Ovary (tissue), 9 donors: ENCODE results near the gene FNIP1. TPM values are rescaled to one million over a fixed set of nuclear protein-coding genes. Genes with fewer than 3 reads are reported as not detected.

ENCODE experiments used
- DNase-seq, 5 donors: peaks; one replicate each; pipeline ENCODE4 v3.0.0-alpha.2; 2019 to 2020
- H3K27ac ChIP-seq, 2 donors: fragments of 200-600 bp; one replicate each; pipeline versions ENCODE4 v1.5.1 to v1.8.0; 2019 to 2022
- H3K27me3 ChIP-seq: fragments of 200-600 bp; one replicate; pipeline ENCODE4 v1.8.0; 2022
- H3K36me3 ChIP-seq: fragments of 200-600 bp; sonication (generic); one replicate; pipeline ENCODE4 v1.5.1; 2019
- H3K4me1 ChIP-seq: one replicate; pipeline ENCODE4 v1.8.1; 2013; ENCODE audit warnings: mild to moderate bottlenecking, moderate library complexity; ENCODE audit not compliant: insufficient read depth
- H3K4me3 ChIP-seq: fragments of 200-600 bp; sonication (generic); one replicate; pipeline ENCODE4 v1.5.1; 2017
- H3K9me3 ChIP-seq, 2 donors: fragments of 200-600 bp in 1 of 2; sonication (generic) in 1 of 2; one replicate each; pipeline versions ENCODE4 v1.5.1 to v1.8.1; 2013 to 2019; ENCODE audit warnings: mild to moderate bottlenecking in 1 of 2, moderate library complexity in 1 of 2
- EP300 ChIP-seq: sonication (generic); formaldehyde crosslinking; IDR thresholded peaks from one replicate; pipeline ENCODE4 v1.6.1; 2017; ENCODE audit warnings: antibody characterized with exemption
- POLR2A ChIP-seq: fragments of 450-650 bp; IDR thresholded peaks from one replicate; pipeline ENCODE4 v1.6.1; 2017; ENCODE audit warnings: antibody characterized with exemption, mild to moderate bottlenecking, moderate library complexity
- WGBS, 3 donors: extraction: QIAGEN DNeasy Blood & Tissue Kit in 1 of 3; methylation state at CpG; one replicate each; pipeline versions ENCODE4 v1.1.5 to v1.1.7; 2013 to 2017; 5-methylcytosine and 5-hydroxymethylcytosine counted together
- intact Hi-C, 4 donors: fragments of 100-400 bp; cut with DNase I; formaldehyde crosslinking; loops; one replicate each; pipeline versions ENCODE4 v1.11.0 to v1.15.1; 2022 to 2023
- polyA plus RNA-seq, 2 donors: library from polyadenylated mRNA; stranded (reverse); fragments of 200-250 nt in 1 of 2; fragments of 350-450 nt in 1 of 2; fragmentation: Illumina TruSeq in 1 of 2; extraction: RNeasy Lipid Tissue Mini Kit (QIAGEN cat#74804) in 1 of 2; gene quantifications; one replicate each; pipeline ENCODE4 v1.2.3, GENCODE V29; 2013 to 2014
- total RNA-seq, 7 donors: library from RNA; depleted of rRNA in 2 of 7; stranded (reverse); fragments of >200 nt in 2 of 7; fragmentation: NEBNext Ultra II Directional in 3 of 7; extraction: Animal tissue kit (Norgen Biotek cat#: 25700) in 3 of 7; gene quantifications; one replicate each; pipeline versions ENCODE4 v1.1.0 to v1.2.4, GENCODE V29; 2016 to 2023
- TF ChIP-seq, protein P1 (sequence below), 3 donors: fragments of 450-650 bp in 2 of 3; fragments of 200-600 bp in 1 of 3; IDR thresholded peaks; one replicate each; pipeline versions ENCODE4 v1.5.1 to v1.8.0; 2016 to 2022; ENCODE audit warnings: antibody characterized with exemption in 3 of 3, mild to moderate bottlenecking in 1 of 3
- donor health status: DM: no; HTN: no; CAD: no; lungs with moderate emphysema.
- donor health status: DM: no; HTN: no; CAD: no.
- donor health status: Bipolar disorder and iron deficiency.
- donor health status: DM: yes; HTN: yes; CAD: no.
- donor health status: DM: no; HTN: no; CAD: no.
- donor health status: DM: yes; HTN: yes; CAD: no.

Gene FNIP1
- total and polyA plus RNA-seq, 9 donors = 7.2 to 52.7 (median 39.4) TPM

DNA sequence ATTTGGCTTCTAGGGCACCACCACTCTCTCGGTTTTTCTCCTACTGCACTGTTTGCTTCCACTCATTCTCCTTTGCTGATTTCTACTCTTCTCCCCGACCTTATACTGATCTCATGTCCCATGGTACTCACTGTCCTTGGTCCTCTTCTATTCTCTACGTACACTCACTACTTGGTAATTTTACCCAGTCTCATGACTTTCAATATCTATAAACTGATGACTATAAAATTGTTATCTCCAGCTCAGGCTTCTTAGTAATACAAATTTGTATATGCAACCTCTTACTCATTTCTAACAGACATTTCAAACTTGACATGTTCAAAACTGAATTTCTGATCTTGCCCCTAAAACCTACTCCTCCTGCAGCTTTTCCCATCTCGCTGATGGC is 165.9 kb downstream of the FNIP1 start:
- no peak for TF ChIP-seq POLR2A
- TF ChIP-seq EP300 = no peak
- TF ChIP-seq, protein P1, sequence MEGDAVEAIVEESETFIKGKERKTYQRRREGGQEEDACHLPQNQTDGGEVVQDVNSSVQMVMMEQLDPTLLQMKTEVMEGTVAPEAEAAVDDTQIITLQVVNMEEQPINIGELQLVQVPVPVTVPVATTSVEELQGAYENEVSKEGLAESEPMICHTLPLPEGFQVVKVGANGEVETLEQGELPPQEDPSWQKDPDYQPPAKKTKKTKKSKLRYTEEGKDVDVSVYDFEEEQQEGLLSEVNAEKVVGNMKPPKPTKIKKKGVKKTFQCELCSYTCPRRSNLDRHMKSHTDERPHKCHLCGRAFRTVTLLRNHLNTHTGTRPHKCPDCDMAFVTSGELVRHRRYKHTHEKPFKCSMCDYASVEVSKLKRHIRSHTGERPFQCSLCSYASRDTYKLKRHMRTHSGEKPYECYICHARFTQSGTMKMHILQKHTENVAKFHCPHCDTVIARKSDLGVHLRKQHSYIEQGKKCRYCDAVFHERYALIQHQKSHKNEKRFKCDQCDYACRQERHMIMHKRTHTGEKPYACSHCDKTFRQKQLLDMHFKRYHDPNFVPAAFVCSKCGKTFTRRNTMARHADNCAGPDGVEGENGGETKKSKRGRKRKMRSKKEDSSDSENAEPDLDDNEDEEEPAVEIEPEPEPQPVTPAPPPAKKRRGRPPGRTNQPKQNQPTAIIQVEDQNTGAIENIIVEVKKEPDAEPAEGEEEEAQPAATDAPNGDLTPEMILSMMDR (IDR thresholded peaks at IDR 0.05) = no peak
- Histone ChIP-seq H3K9me3 (no peaks in the 10 kb centered on the region), H3K4me1 (peaks cover 5% of the 10 kb centered on the region), H3K36me3 (no peaks in the 10 kb centered on the region), H3K4me3 (no peak overlapping the region), H3K27ac (no peak overlapping the region), H3K27me3 (no peaks in the 10 kb centered on the region)
- no peak for DNase-seq
- WGBS, 3 donors = 85 to 90% (median 90%) methylated on average over 4 of the region's 4 CpGs
- intact Hi-C loops = loop anchor here in 1 of 4 donors (10.0 kb wide), 1 partner anchor 864 kb away; the partner anchor contains the start of gene IRF1

DNA sequence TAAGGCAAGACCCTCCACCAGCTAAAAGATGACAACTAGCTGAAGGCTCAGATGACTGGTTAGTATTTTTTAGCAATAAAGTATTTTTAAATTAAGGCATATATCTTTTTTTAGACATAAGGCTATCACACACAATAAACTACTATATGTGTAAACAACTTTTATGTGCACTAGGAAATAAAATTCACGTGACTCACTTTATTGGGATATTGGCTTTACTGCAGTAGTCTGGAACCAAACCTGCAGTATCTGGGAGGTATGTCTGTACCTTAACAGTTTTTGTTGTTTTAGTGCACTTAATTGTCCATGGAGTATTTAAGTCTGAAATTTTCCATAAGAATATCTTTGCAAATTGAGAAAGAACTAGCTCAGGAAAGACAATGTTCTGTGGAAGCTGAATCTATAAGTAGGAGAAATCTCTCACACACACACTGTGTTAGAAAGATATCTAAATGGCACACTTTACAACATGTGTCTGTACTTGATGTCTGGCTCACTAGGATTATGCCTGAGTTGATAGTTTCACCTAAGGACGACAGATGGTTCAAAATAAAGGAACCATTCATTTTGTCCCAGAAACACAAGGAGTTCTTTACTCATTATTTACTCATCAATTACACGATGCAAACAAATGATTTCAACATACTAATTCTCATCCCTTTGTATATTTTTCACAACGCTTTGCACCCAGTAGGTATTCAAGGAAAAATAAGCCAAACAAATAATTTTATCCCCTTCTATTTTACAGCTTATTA is 166.4 kb downstream of the FNIP1 start:
- 84 to 89% (median 85%) methylated on average over 4 of the region's 4 CpGs for WGBS, 3 donors
- no peak overlapping the region for H3K4me3 ChIP-seq
- no peak for TF ChIP-seq POLR2A
- TF ChIP-seq EP300 = no peak
- TF ChIP-seq, protein P1 (IDR thresholded peaks at IDR 0.05) = no peak
- H3K27me3 ChIP-seq = no peaks in the 10 kb centered on the region
- no peaks in the 10 kb centered on the region for H3K9me3 ChIP-seq
- no peak overlapping the region for H3K27ac ChIP-seq
- no peaks in the 10 kb centered on the region for H3K36me3 ChIP-seq
- intact Hi-C loops = loop anchor here in 1 of 4 donors (10.0 kb wide), 1 partner anchor 864 kb away; the partner anchor contains the start of gene IRF1
- peaks cover 5% of the 10 kb centered on the region for H3K4me1 ChIP-seq
- no peak for DNase-seq

DNA sequence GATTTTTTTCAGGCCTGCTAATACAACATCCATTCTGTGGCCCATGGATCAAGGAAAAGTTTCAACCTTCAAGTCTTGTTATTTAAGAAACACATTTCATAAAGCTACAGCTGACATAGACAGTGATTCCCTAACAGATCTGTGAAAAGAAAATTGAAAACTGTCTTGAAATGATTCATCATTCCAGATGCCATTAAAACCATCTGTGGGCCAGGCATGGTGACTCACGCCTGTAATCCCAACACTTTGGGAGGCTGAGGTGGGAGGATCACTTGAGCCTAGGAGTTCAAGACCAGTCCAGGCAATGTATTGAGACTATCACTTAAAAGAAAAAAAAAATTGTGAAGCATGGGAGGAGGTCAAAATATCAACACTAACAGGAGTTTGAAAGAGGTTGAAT is 167.8 kb downstream of the FNIP1 start:
- no peaks in the 10 kb centered on the region for H3K27me3 ChIP-seq
- peaks cover 5% of the 10 kb centered on the region for H3K4me1 ChIP-seq
- no peak overlapping the region for H3K4me3 ChIP-seq
- DNase-seq = no peak
- intact Hi-C loops = no loop called here
- TF ChIP-seq, protein P1 (IDR thresholded peaks at IDR 0.05) = no peak
- TF ChIP-seq POLR2A = no peak
- TF ChIP-seq EP300 = no peak
- no peaks in the 10 kb centered on the region for H3K9me3 ChIP-seq
- H3K27ac ChIP-seq = no peak overlapping the region
- H3K36me3 ChIP-seq = no peaks in the 10 kb centered on the region
- WGBS, 3 donors = 92 to 97% (median 94%) methylated on average over 1 of the region's 1 CpG

DNA sequence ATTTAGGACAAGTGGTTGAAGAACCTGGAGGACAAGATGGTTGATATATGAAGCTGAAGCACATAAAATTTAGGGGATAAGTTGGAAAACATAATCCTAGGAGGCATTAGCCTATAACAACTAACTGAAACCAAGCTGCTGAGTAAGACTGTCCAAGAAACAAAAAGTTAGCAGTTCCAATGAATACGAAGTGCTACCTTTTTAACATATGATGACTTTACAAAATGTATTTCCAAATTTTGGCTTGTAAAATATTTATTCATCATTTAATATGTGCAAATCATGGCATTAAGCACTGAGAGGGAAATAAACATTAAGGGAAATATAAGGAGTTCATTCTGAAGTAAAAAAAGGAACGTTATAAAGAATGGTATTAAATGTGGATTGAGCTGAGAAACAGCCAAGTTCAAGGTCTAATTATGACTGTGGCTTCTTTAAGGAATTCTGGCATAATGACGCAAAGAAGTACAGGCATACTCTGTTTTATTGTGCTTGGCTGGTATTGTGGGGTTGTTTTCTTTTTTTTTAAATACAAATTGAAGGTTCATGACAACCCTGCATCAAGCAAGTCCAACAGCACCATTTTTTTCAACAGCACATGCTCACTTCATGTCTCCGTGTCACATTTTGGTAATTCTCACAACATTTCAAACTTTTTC is 169.5 kb downstream of the FNIP1 start:
- no peaks in the 10 kb centered on the region for H3K27me3 ChIP-seq
- 39 to 47% (median 45%) methylated on average over 4 of the region's 4 CpGs for WGBS, 3 donors

More for the DNA sequence above, 169.5 kb downstream of the FNIP1 start:
- Histone ChIP-seq H3K27ac (no peak overlapping the region), H3K36me3 (no peaks in the 10 kb centered on the region), H3K9me3 (no peaks in the 10 kb centered on the region), H3K4me3 (no peak overlapping the region), H3K4me1 (peaks cover 2% of the 10 kb centered on the region)
- DNase-seq = no peak
- no peak for TF ChIP-seq POLR2A
- no peak for TF ChIP-seq EP300
- TF ChIP-seq, protein P1 (IDR thresholded peaks at IDR 0.05) = no peak
- intact Hi-C loops = no loop called here
